WERI-Rb-1 (cell line): ENCODE data around the gene SPACA9.

Source experiments
- DNase-seq: peaks from one replicate; pipeline ENCODE4 v3.0.0-alpha.2; 2020
- H3K27ac ChIP-seq: fragments of 250-450 bp; sonication (Bioruptor Pico); 2 replicates; pipeline ENCODE4 v1.5.1; 2020; ENCODE audit warnings: mild to moderate bottlenecking, moderate library complexity
- H3K27me3 ChIP-seq: fragments of 250-450 bp; sonication (Bioruptor Pico); 2 replicates; pipeline ENCODE4 v1.5.1; 2021; ENCODE audit warnings: mild to moderate bottlenecking, low read depth, moderate library complexity; ENCODE audit not compliant: insufficient read depth, severe bottlenecking
- H3K36me3 ChIP-seq: fragments of 250-450 bp; sonication (Bioruptor Pico); 2 replicates; pipeline ENCODE4 v1.5.1; 2020; ENCODE audit warnings: mild to moderate bottlenecking, moderate library complexity
- H3K4me3 ChIP-seq: 2 replicates; pipeline ENCODE4 v1.5.1; 2011; ENCODE audit warnings: low read depth, mild to moderate bottlenecking, control low read depth, low read length
- H3K9me3 ChIP-seq: fragments of 250-450 bp; sonication (Bioruptor Pico); 2 replicates; pipeline ENCODE4 v1.5.1; 2021; ENCODE audit warnings: mild to moderate bottlenecking, moderate library complexity; ENCODE audit not compliant: severe bottlenecking
- CTCF ChIP-seq: IDR thresholded peaks from 2 replicates; pipeline ENCODE4 v1.5.1; 2011; ENCODE audit warnings: low read depth, mild to moderate bottlenecking, control low read depth, inconsistent platforms, low read length

SPACA9 gene

DNA sequence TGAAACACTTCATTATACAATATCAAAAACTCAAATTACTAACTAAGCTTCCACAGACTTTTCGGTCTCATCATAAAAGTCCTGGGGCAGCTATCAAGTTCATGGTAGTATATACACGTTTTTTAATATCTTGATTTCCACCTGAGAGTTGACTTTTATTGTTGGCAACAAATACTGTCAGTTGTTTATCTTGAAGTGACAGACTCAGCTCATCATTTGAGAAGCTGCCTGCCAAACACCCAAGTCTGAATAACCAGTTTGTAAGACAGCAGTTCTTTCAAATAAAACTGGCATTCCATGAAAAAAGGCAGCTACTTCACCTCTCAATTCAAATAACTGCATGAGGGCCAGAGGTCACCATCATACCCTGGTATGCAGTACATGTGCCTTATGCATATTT, 30.6 kb downstream of the SPACA9 start:
- TF ChIP-seq CTCF: no peak
- Histone ChIP-seq H3K9me3 (no peaks in the 10 kb centered on the region), H3K27me3 (no peaks in the 10 kb centered on the region), H3K4me3 (no peak overlapping the region), H3K36me3 (peaks cover 52% of the 10 kb centered on the region), H3K27ac (no peak overlapping the region)
- DNase-seq: no peak

- Histone ChIP-seq H3K9me3 (no peaks in the 10 kb centered on the region), H3K27me3 (no peaks in the 10 kb centered on the region), H3K27ac (no peak overlapping the region), H3K36me3 (peaks cover 52% of the 10 kb centered on the region), H3K4me3 (no peak overlapping the region)
- no peak for DNase-seq
- TF ChIP-seq CTCF: no peak
Observed at GRCh38 chr9:132910376-132910775, 31.7 kb downstream of the SPACA9 start.

- Histone ChIP-seq H3K9me3 (no peaks in the 10 kb centered on the region), H3K4me3 (no peak overlapping the region), H3K36me3 (peaks cover 55% of the 10 kb centered on the region), H3K27ac (no peak overlapping the region), H3K27me3 (no peaks in the 10 kb centered on the region)
- no peak for DNase-seq
- no peak for TF ChIP-seq CTCF
Observed at GRCh38 chr9:132912131-132912530, 33.4 kb downstream of the SPACA9 start.

GRCh38 chr9:132914924-132915323, 36.2 kb downstream of the SPACA9 start:
- no peak for TF ChIP-seq CTCF
- no peaks in the 10 kb centered on the region for H3K9me3 ChIP-seq
- peaks cover 66% of the 10 kb centered on the region for H3K36me3 ChIP-seq
- no peaks in the 10 kb centered on the region for H3K27me3 ChIP-seq
- no peak overlapping the region for H3K27ac ChIP-seq
- no peak for DNase-seq
- H3K4me3 ChIP-seq: no peak overlapping the region

DNA sequence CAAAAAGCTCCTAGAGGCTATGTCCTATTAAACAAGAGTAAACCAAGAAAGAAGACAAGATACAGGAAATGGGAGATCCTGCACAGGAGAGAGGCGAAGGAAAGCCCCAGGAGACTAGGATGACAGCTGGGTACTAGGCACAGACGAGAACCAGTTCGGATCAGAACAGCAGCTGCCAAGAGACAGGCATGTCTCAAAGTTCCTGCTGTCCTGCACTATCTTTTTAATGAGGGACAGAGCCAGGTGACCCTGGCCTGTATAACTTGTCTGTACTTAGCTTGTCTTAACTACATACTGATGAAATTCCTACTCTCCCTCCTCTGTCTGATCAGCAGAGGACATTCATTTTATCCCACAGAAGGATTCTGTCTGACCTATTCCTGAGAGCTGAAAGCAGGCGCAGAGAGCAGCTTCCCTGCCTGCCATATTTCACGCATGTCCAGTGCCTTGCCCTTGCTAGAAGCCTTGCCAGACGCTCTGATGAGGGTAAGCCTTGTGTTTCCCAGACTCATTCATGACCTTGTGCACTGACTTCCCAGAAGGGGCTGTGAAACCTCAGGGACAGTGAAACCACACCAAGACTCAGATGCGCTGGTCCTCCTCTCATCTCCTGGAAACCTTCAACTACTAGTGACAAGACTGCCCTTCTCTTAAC, 41.0 kb downstream of the SPACA9 start:
- no peak overlapping the region for H3K27ac ChIP-seq
- H3K27me3 ChIP-seq: no peaks in the 10 kb centered on the region
- H3K9me3 ChIP-seq: no peaks in the 10 kb centered on the region
- DNase-seq: no peak
- TF ChIP-seq CTCF: no peak
- H3K4me3 ChIP-seq: no peak overlapping the region
- peaks cover 68% of the 10 kb centered on the region for H3K36me3 ChIP-seq

DNA sequence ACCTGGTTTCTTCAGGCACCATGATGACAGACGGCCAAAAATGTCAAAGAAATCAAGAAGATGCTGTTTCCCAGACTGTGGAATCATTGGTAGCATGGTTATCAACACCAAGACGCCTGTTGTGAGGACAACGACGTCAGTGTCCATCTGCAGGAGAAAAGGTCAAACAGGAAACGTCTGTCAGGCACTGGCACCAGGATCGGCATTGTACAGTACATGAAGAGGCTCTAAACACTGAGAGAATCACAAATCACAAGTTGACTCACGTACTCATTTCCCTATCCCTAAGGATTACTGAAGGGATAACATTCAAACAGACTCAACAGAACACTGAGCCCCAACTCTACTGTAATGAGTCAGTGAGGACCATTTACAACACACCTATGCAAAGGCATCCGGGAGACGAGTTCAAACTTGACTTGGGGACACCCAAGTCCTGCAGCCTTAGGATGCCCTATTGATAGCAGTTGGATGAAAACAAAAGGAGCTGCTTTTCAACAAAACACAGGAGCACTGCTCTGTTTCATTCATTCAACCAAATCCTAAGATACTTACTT, 44.7 kb downstream of the SPACA9 start:
- H3K4me3 ChIP-seq: no peak overlapping the region
- H3K27ac ChIP-seq: no peak overlapping the region
- TF ChIP-seq CTCF: no peak
- DNase-seq: no peak
- H3K36me3 ChIP-seq: peaks cover 73% of the 10 kb centered on the region
- H3K9me3 ChIP-seq: no peaks in the 10 kb centered on the region
- H3K27me3 ChIP-seq: no peaks in the 10 kb centered on the region
